Adrenal gland (tissue), 12 donors: ENCODE results near the gene SORCS3. TPM values are rescaled to one million over a fixed set of nuclear protein-coding genes. Genes with fewer than 3 reads are reported as not detected.
A peak's percentile ranks its signal among the peaks of the same experiment; 100 is the strongest.

ENCODE experiments used
- DNase-seq, 7 donors: peaks; one replicate each; pipeline ENCODE4 v3.0.0-alpha.2; 2019 to 2020
- H3K27ac ChIP-seq, 5 donors: fragments of 200-600 bp; sonication (generic) in 4 of 5; 1 replicate in 3 of 5; 2 replicates in 2 of 5; pipeline versions ENCODE4 v1.5.1 to v1.8.0; 2016 to 2020; ENCODE audit warnings: mild to moderate bottlenecking in 1 of 5
- H3K27me3 ChIP-seq: fragments of 200-600 bp; 2 replicates; pipeline ENCODE4 v1.8.0; 2021
- H3K36me3 ChIP-seq, 2 donors: fragments of 200-600 bp; replicated peaks in 1 of 2; 1 replicate in 1 of 2; 2 replicates in 1 of 2; pipeline versions ENCODE4 v1.5.1 to v1.8.0; 2018 to 2022
- H3K4me1 ChIP-seq, 2 donors: fragments of 200-600 bp; replicated peaks in 1 of 2; 1 replicate in 1 of 2; 2 replicates in 1 of 2; pipeline versions ENCODE4 v1.5.1 to v1.8.0; 2018 to 2021
- H3K4me3 ChIP-seq, 4 donors: fragments of 200-600 bp; sonication (generic) in 3 of 4; one replicate each; pipeline ENCODE4 v1.5.1; 2016 to 2018
- H3K9me3 ChIP-seq, 3 donors: fragments of 200-600 bp; sonication (generic) in 1 of 3; replicated peaks in 1 of 3; 1 replicate in 2 of 3; 2 replicates in 1 of 3; pipeline versions ENCODE4 v1.5.1 to v1.8.0; 2016 to 2021
- POLR2A ChIP-seq, 2 donors: fragments of 450-650 bp; IDR thresholded peaks; one replicate each; pipeline ENCODE4 v1.6.1; 2017; ENCODE audit warnings: antibody characterized with exemption in 2 of 2, mild to moderate bottlenecking in 2 of 2, moderate library complexity in 1 of 2
- WGBS, 4 donors: extraction: QIAGEN DNeasy Blood & Tissue Kit in 2 of 4; methylation state at CpG; one replicate each; pipeline versions ENCODE4 v1.1.5 to v1.1.7; 2013 to 2017; 5-methylcytosine and 5-hydroxymethylcytosine counted together
- intact Hi-C, 2 donors: fragments of 100-400 bp; cut with DNase I; formaldehyde crosslinking; loops; one replicate each; pipeline versions ENCODE4 v1.14.1 to v1.15.0; 2022 to 2023
- polyA plus RNA-seq, 3 donors: library from polyadenylated mRNA; stranded (reverse); fragments of 200-250 nt in 2 of 3; fragments of 350-450 nt in 1 of 3; fragmentation: Illumina TruSeq in 1 of 3; extraction: RNeasy Lipid Tissue Mini Kit (QIAGEN cat#74804) in 1 of 3; gene quantifications; one replicate each; pipeline ENCODE4 v1.2.3, GENCODE V29; 2013 to 2014
- total RNA-seq, 9 donors: library from RNA; depleted of rRNA in 4 of 9; stranded (reverse); fragments of >200 nt in 4 of 9; fragments of 120-200 nt in 1 of 9; fragmentation: NEBNext Ultra II Directional in 1 of 9; extraction: Animal tissue kit (Norgen Biotek cat#: 25700) in 1 of 9; gene quantifications; one replicate each; pipeline versions ENCODE4 v1.1.0 to v1.2.4, GENCODE V29; 2013 to 2023
- TF ChIP-seq, protein P1 (sequence below), 6 experiments: fragments of 450-650 bp in 4 of 6; fragments of 200-600 bp in 2 of 6; sonication (generic) in 1 of 6; IDR thresholded peaks; 1 replicate in 5 of 6; 2 replicates in 1 of 6; pipeline versions ENCODE4 v1.5.1 to v1.8.0; 2016 to 2021; ENCODE audit warnings: antibody characterized with exemption in 6 of 6, mild to moderate bottlenecking in 2 of 6, moderate library complexity in 1 of 6
- donor health status: healthy with polysubstance abuse.
- donor health status: Bipolar disorder and iron deficiency.
- donor health status: DM: yes; HTN: yes; CAD: no.
- donor health status: DM: no; HTN: no; CAD: no.
- donor health status: DM: no; HTN: no; CAD: no.
- donor health status: DM: yes; HTN: yes; CAD: no.

Gene SORCS3
- total and polyA plus RNA-seq, 12 donors, result 0.22 to 3.4 (median 1.2) TPM; not detected in 2

DNA sequence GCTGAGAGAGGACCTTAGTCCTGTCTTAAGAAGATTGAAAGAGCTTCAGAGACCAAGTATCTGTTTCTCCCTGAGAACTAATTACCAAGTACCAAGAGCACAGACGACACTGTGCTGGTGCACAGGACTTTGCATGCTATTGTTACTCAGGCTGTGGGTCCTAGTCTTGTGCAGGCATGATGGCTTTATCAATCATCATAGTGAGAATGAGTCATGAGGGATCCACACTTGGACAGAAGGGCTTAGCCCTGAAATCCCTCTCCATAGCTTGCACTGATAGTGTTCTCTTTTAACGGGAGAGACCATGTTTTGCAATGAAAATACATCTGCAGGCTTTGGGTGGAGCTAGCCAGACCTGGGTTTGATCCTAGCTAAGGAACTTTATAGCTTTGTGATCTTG, 93.3 kb downstream of the SORCS3 start:
- Histone ChIP-seq H3K27me3 (peaks cover 5% of the 10 kb centered on the region), H3K9me3 (no peaks in the 10 kb centered on the region), H3K36me3 (no peaks in the 10 kb centered on the region), H3K27ac (no peak overlapping the region), H3K4me3 (no peak overlapping the region), H3K4me1 (no peaks in the 10 kb centered on the region)
- DNase-seq, result no peak
- intact Hi-C loops, result no loop called here
- no peak for TF ChIP-seq POLR2A (IDR thresholded peaks at IDR 0.05)
- TF ChIP-seq, protein P1, sequence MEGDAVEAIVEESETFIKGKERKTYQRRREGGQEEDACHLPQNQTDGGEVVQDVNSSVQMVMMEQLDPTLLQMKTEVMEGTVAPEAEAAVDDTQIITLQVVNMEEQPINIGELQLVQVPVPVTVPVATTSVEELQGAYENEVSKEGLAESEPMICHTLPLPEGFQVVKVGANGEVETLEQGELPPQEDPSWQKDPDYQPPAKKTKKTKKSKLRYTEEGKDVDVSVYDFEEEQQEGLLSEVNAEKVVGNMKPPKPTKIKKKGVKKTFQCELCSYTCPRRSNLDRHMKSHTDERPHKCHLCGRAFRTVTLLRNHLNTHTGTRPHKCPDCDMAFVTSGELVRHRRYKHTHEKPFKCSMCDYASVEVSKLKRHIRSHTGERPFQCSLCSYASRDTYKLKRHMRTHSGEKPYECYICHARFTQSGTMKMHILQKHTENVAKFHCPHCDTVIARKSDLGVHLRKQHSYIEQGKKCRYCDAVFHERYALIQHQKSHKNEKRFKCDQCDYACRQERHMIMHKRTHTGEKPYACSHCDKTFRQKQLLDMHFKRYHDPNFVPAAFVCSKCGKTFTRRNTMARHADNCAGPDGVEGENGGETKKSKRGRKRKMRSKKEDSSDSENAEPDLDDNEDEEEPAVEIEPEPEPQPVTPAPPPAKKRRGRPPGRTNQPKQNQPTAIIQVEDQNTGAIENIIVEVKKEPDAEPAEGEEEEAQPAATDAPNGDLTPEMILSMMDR (IDR thresholded peaks at IDR 0.05), result no peak
- WGBS, 4 donors, result 31 to 54% (median 43%) methylated on average over 2 of the region's 2 CpGs

DNA sequence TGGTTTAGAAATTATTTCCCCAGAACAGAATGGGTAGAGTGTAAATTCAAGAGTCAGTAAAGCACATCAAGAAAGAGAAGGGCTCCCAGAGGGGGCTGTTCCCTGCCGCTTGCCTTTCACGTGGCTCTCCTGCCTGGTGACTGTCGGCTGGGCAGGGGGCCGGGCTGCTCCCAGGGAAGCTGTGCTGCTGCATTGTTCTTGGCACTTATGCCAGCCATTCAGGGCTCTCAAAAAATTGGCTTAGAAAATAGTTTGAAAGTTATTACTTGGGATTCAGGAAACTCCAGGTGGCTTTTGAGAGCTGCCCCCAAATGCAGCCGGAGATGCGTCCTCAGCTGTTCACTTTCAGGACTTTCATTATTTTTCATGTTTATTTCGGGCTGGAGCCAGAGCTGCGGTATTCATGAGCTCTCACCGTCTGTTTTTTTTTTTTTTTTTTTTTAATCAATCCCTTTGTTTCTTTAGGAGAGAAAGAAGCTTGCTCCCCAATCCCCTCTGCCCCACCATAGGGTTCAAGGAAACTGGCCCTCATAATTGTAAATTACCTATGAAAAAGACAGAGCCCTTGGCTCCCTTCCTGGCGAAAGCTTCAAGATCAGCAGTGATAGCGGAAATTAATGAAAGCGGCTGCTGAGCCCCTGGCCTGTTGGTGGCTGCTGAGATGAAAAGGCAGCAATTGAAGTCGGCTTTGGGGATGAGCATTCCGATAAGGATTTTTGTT, 94.1 kb downstream of the SORCS3 start:
- peak overlapping the region in 1 of 5 donors; percentile 52 for H3K27ac ChIP-seq
- no peak overlapping the region for H3K4me3 ChIP-seq
- TF ChIP-seq, protein P1 (IDR thresholded peaks at IDR 0.05), result no peak
- no peak for TF ChIP-seq POLR2A (IDR thresholded peaks at IDR 0.05)
- H3K4me1 ChIP-seq, result no peaks in the 10 kb centered on the region
- no peak for DNase-seq
- intact Hi-C loops, result no loop called here
- peaks cover 5% of the 10 kb centered on the region for H3K27me3 ChIP-seq
- WGBS, 4 donors, result 19 to 29% (median 24%) methylated on average over 14 of the region's 14 CpGs
- no peaks in the 10 kb centered on the region for H3K9me3 ChIP-seq
- H3K36me3 ChIP-seq, result no peaks in the 10 kb centered on the region

DNA sequence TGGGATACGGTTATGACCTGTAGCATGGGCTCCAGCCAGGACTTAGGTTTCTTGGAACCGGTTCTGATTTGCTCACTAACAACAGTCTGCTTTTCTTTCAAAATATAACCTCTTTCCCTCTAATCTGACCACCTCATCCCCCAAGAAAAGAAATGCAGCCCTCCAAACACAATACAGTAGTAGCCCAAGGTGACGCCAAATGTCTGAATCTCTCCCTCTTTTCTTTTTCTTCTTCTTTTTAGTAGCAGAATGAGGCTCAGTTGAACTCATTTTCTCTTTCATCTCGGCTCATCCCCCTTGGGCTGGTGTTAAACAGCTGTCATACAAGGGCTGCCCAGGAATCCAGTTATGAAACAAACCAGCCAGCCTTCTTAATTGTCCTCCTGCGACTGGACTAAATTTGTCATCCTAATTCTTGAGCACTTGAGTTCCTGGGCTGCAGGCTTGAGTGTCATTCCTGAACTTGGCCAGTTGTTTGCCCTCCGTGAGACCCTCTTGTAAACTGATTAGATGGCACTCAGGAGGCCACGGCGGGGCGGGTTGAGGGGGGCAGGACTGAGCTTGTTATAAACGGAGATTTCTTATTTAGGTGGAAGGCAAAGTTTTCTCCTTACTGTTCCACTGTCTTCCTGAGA, 94.8 kb downstream of the SORCS3 start:
- 43 to 45% (median 44%) methylated on average over 10 of the region's 10 CpGs for WGBS, 4 donors
- no peaks in the 10 kb centered on the region for H3K9me3 ChIP-seq
- TF ChIP-seq, protein P1 (IDR thresholded peaks at IDR 0.05), result no peak
- TF ChIP-seq POLR2A (IDR thresholded peaks at IDR 0.05), result no peak
- peaks cover 5% of the 10 kb centered on the region for H3K27me3 ChIP-seq
- DNase-seq, result no peak
- H3K4me1 ChIP-seq, result no peaks in the 10 kb centered on the region
- intact Hi-C loops, result no loop called here
- H3K36me3 ChIP-seq, result no peaks in the 10 kb centered on the region
- H3K27ac ChIP-seq, result peak overlapping the region in 1 of 5 donors; percentile 52
- H3K4me3 ChIP-seq, result no peak overlapping the region

DNA sequence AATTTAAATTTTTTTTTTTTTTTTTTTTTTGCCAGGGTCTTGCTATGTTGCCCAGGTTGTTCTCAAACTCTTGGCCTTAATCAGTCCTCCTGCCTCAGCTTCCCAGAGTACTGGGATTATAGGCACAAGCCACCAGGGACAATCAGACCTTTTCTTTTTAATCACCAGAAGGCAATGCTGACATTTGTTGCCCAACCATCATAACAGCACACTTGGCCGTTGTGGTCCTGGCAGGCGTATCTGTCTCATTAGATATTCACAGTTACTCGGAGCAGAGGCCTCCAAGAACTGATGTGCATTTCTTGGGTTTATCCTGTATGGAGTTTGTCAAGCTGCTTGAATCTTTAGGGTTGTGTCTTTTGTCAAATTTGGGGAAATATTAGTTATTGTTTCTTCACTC, 100.0 kb downstream of the SORCS3 start:
- intact Hi-C loops, result no loop called here
- no peaks in the 10 kb centered on the region for H3K4me1 ChIP-seq
- 66 to 76% (median 70%) methylated on average over 3 of the region's 3 CpGs for WGBS, 4 donors
- H3K27me3 ChIP-seq, result peaks cover 5% of the 10 kb centered on the region
- H3K4me3 ChIP-seq, result no peak overlapping the region
- no peak for TF ChIP-seq POLR2A (IDR thresholded peaks at IDR 0.05)
- H3K9me3 ChIP-seq, result no peaks in the 10 kb centered on the region
- no peak overlapping the region for H3K27ac ChIP-seq
- no peak for DNase-seq
- no peaks in the 10 kb centered on the region for H3K36me3 ChIP-seq
